Endometrial microvascular endothelial cells (primary cell): ENCODE results near the gene POM121C. TPM values are rescaled to one million over a fixed set of nuclear protein-coding genes. Genes with fewer than 3 reads are reported as not detected.
"Not testable (repeated sequence)": the region's sequence is repeated elsewhere in the genome, so short reads cannot be mapped to it uniquely, and the experiment has no call there.

ENCODE experiments used
- in situ Hi-C: cut with HindIII; loops from 2 replicates; pipeline ENCODE4 v1.10.0; 2017; ENCODE audit warnings: low sequenced_read_pairs, low pct_unique_long_range_greater_than_20kb; ENCODE audit errors: inconsistent ontology term
- total RNA-seq: library from RNA; depleted of rRNA; stranded (reverse); fragments of >200 nt; gene quantifications from one replicate; pipeline ENCODE4 v1.2.3, GENCODE V29; 2015; ENCODE audit errors: inconsistent ontology term

Gene POM121C
- total RNA-seq, result 10.1 TPM

DNA sequence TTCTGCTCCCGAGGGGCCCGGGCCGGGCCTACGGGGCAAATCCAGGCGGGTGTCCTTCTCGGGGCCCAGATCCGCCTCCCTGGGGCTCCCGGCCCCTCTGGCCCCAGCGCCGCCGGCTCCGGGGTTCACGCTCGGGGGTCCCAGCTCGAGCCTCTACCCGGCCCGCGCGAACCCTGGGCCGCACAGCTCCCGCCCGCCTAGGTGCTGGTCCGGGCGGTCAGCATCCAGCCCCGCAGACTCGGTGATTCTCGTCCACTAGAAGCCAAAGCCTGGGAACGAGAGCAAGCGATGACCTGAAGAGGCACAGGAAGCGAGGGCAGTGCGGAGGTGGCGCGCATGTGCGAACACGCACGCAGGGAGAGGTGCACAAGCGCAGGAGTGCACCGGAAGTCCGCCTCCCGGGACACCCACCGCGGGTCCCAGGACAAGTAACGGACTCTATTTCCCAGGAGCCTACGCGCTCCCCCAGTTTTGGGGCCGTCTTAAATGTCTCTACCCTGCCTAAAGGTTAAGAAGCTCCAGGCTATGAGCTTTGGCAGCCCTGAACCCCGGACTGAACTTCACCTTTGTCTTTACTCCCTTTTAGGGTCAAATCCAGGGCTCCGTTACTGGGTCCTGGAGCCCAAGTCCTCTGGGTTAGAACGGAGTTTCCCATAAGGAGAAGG lies at the start of gene POM121C:
POM121C (minus strand) TSS at position 321 of the 665 bp plus-strand sequence. CDS start 44,803 bp downstream, outside the sequence.
- in situ Hi-C loops, result not testable (repeated sequence)

DNA sequence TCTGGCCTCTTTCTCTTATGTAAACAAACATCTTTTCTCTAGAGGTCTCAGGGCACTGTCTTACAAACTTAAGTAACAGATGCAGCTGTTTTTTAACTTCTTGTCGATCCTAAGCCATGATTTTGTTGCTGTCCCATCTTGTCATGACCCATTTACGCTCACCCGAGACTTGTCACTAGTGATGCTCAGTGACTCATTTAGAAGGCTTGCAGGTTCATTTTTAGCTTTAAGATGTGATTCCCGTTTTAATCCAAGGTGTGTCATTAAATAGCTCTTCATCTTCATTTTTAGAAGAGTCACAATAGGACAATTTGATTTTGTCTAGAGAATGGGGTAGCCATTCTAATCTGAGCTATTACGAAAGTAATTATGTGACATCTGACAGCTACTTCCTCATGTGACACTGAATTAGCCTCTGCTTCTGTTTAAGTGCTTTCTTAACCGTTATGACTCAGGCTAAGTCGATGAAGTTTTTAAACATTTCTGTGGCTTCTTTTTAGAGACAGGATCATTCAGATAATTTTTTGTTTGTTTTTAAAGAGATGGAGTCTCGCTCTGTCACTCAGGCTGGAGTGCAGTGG lies 48.7 kb upstream of the POM121C start:
- in situ Hi-C loops, result no loop called here

DNA sequence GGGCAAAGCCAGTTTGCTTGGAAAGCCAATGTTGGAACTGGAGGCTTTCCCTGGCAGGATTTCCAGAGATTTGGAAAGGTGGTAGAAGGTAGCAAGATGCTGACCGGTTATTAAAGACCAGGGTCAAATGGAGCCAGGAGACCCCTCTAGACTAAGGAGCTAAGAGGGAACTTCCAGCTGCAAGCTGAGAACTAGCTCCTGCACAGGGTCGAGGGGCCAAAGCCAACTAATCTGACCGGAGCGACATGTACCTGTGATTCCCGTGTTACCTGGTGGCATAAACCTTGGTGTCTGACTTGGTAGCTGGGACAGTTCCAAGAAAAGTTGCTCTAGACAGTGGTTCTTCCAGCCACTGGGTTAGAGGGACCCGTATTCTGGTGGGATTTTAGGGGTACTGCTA lies 47.8 kb upstream of the POM121C start:
- in situ Hi-C loops, result no loop called here

DNA sequence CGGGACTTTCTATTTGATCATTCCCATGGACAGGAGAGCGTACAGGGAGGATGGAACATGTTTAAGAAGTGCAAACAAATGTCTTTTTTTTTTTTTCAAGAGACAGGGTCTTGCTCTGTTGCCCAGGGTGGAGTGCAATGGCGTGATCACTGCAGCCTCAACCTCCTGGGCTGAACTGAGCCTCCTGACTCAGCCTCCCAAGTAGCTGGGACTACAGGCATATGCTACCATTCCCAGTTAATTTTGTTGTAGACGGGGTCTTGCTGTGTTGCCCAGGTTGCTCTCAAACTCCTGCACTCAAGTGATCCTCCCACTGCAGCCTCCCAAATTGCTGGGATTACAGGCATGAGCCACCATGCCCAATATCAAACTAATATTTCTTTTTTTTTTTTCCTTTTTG lies 46.5 kb upstream of the POM121C start:
- in situ Hi-C loops, result no loop called here

DNA sequence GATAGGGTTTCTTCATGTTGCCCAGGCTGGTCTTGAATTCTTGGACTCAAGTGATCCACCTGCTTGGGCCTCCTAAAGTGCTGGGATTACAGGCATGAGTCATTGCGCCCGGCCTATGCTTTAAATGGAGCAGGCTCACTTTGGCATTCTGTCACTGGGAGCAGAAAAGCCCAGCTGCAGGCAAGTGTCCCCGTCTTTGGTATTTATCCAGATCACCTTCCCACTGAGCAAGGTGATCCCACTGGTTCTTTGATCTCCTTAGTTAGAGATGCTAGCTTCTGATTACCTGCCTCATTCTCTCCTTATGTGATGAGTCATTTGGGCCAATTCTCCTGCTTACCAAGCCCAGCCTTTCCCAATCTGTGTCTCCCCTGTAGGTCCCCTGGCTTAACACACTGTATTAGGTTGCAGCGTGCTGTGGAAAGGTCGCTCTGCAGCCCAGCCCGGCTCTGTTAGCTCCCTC lies 45.3 kb upstream of the POM121C start:
- in situ Hi-C loops, result no loop called here

DNA sequence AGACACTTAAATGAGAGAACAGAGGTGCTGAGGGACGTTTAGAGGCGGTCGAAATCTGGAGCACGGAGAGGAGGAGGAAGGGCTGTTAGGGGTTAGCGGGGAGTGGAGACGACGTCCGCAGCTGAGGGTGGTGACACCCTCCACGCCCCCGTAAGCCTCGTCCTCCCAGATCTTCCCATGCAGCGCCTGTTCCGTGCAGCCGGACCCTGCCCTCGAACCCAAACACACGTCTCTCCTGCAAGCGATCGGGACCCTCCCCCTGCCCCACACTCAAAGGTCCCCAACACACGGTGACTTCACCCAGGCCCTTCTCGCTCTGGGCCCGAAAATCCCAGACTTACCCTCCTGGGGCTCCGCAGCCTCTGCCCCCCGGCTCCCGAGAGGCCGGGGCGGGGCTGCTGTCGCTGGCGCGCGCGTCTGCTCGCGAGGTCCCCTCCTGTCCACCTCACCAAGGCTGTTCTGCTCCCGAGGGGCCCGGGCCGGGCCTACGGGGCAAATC lies 41.2 kb upstream of the POM121C start:
- in situ Hi-C loops, result not testable (repeated sequence)

DNA sequence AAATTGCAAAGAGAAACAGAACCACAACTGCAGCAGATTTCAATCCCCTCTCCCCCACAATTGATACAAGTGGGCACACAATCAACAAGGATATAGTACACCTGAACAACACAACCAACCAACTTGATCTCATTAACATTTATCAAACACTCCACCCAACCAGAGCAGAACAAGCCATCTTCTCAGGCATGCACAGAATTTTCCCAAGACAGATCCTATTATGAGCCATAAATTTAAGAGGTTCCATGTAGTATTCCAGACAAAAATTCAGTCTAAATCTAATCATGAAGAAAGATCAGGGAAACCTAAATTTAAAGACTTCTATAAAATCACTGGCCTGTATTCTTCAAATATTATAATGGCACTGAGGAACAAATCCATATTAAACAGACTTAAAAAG lies 35.6 kb upstream of the POM121C start:
- in situ Hi-C loops, result not testable (repeated sequence)

DNA sequence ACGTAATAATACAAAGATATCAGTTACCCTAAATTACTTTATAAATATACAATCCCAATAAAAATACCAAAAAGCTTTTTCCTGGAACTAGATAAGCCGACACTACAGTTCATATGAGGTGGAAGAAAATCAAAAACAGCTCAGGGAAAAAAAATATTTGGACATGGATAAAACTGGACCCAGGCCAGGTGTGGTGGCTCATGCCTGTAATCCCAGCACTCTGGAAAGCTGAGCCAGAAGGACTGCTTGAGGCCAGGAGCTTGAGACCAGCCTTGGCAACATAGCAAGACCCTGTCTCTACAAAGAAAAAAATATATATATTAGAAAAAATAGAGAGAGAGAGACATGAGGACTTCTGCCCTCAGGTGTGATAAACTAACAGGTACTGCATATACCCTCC lies 32.7 kb upstream of the POM121C start:
- in situ Hi-C loops, result not testable (repeated sequence)

DNA sequence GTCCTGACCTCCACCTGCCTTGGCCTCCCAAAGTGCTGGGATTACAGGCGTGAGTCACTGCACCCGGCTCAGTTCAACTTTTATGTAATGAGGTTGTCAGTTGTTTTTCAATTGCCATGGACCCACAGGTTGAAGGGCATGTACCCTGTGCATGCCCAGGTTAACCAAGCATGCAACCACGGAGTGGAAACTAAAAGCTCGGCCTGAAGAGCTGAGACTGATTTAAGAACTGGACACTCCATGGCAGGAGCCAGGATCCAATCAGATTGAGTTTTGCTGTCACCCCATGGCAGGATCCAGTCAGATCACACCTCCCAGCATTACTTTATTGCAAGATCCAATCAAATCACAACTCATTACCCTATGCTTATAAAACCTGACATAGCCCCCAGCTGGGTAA lies 22.9 kb upstream of the POM121C start:
- in situ Hi-C loops, result not testable (repeated sequence)

DNA sequence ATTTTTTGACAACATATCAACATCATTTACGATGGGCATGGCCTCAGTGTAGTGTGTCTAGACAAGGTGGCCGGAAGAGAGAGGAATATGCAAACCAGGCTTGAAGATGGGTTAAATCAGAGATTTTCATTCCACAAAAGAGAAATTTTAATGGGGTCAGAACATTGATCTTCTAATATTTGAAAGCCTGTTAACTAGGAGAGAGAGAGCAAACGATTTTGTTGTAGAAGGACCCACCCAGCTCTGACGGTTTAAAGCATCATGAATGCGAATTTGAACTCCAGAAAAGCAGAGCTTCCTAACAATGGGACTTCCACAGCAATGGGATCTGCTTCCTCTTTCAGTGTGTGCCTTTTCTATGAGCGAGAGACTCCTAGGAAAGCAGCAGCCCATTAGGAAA lies 5.9 kb upstream of the POM121C start, which contains the start of gene SPDYE5:
SPDYE5 (plus strand) TSS at position 301 of the 400 bp plus-strand sequence. CDS start 1,728 bp downstream, outside the sequence.
- in situ Hi-C loops, result not testable (repeated sequence)

DNA sequence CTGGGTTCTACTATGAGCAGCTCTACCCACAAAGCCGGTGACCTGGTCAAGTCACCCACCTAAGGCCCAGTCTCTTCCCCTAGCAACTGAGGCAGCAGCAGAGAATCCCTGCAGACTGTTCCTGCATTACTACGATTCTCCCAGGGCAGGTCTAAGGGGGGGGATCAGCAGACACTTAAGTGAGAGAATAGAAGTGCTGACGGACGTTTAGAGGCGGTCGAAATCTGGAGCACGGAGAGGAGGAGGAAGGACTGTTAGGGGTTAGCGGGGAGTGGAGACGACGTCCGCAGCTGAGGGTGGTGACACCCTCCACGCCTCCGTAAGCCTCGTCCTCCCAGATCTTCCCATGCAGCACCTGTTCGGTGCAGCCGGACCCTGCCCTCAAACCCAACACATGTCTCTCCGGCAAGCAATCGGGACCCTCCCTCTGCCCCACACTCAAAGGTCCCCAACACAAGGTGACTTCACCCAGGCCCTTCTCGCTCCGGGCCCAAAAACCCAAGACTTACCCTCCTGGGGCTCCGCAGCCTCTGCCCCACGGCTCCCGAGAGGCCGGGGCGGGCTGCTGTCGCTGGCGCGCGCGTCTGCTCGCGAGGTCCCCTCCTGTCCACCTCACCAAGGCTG lies 632 bp downstream of the POM121C start:
- in situ Hi-C loops, result not testable (repeated sequence)

DNA sequence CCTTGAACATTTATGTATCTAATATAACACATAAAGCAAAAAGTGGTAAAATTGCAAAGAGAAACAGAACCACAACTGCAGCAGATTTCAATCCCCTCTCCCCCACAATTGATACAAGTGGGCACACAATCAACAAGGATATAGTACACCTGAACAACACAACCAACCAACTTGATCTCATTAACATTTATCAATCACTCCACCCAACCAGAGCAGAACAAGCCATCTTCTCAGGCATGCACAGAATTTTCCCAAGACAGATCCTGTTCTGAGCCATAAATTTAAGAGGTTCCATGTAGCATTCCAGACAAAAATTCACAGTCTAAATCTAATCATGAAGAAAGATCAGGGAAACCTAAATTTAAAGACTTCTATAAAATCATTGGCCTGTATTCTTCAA lies 5.8 kb downstream of the POM121C start:
- in situ Hi-C loops, result not testable (repeated sequence)

DNA sequence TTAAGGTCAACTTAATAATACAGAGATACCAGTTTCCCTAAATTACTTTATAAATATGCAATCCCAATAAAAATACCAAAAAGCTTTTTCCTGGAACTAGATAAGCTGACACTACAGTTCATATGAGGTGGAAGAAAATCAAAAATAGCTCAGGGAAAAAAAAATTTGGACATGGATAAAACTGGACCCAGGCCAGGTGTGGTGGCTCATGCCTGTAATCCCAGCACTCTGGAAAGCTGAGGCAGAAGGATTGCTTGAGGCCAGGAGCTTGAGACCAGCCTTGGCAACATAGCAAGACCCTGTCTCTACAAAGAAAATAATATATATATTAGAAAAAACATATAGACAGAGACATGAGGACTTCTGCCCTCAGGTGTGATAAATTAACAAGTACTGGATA lies 8.6 kb downstream of the POM121C start:
- in situ Hi-C loops, result not testable (repeated sequence)

DNA sequence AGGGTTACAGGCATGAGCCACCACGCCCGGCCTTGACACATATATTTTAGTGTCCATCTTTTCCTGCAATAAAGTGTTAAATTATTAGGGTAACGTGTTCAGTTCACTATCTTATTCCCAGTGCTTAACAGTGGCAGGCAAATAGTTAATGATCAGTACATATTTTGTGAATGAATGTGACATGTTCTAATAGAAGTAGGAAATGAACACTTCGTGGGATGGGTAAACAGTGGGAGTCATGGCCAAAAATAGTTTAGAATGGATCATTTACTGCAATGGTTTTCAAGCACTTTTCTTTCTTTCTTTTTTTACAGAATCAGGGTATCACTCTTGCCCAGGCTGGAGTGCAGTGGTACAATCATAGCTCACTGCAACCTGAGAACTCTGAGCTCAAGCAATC lies 15.9 kb downstream of the POM121C start:
- in situ Hi-C loops, result not testable (repeated sequence)

DNA sequence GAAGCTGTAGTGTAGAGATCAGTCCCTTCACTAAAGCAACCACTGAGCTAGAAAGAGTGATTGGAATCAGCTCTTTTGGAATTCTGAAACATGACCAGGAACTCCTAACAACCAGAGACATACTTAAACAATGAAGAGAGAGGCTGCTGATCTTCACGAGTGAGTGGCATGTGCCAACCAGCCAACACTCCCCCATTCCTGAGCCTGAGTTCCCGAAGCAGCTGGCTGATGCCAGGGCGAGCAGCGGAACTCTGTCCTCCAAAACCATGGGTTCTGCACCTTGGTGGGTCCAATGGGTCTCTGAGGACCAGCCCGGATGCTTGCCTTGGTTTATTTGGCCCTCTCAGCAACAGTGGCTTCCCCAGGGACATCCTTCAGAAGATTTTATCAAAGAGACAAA lies 25.6 kb downstream of the POM121C start:
- in situ Hi-C loops, result not testable (repeated sequence)

DNA sequence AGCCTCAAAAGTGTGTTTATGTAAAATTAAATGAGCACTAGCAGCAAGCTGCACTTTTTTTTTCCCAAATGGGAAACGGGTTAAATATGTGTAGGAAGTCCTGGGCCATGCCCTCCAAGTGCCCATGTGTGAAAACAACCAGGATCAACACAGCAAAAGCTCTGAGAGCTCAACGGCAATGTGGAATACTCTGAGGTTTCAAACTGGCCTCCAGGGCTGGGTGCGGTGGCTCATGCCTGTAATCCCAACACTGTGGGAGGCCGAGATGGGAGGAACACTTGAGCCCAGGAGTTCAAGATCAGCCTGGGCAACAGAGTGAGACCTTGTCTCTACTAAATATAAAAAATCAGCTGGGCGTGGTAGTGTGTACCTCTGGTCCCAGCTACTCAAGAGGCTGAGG lies 28.1 kb downstream of the POM121C start:
- in situ Hi-C loops, result not testable (repeated sequence)

DNA sequence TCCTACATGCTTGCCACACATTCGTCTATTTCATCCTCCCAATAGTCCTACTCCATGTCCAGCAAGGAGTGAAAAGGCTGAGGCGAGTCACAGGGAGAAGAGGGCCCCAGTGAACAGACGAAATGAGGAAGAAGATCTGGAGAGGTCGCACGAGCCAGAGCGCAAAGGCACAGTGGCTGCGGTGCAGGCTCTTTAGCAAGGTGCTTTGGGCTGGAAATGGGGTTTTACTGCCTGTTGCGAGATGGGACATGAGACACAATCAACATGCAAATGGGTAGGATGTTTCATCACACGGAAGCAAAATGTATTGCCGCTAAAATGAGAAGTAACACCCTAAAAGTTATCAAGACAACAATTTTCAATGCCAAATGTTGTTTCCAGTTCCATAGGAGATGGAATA lies 29.7 kb downstream of the POM121C start:
- in situ Hi-C loops, result not testable (repeated sequence)

DNA sequence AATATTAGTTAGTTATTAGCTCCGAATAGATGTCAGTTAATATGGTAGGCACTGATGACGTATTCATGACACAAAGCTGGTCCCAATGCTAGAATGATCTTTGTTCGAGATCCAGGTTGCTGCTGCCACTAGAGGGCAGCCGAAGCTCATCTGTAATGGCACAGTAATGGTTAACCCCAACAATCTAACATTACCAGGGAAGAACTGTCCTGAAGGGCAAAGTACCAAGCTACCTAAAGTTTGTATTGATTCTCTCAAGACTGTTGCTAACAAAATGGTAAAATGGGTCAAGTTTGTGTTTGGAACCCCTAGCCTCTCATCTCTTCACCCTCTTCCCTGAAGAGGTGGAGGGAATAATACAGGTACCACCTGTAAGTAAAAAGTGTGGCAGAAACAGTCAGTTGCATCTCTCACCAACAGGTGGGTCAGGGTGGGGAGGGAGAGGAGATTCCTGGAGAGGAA lies 33.6 kb downstream of the POM121C start:
- in situ Hi-C loops, result not testable (repeated sequence)

DNA sequence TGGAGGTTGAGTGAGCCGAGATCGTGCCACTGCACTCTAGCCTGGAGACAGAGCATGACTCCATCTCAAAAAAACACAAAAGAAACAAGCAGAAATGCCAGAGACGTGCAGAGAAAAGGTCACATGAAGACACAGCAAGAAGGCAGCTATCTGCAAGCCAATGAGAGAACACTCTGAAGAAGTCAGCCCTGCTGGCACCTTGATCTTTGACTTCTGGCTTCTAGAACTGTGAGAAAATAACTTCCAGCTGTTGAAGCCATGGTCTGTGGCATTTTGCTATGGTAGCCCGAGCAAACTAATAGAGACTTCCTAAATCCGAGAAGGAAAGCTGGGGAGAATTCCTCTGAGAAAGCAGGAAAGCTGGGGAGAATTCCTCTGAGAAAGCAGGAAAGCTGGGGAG lies 36.2 kb downstream of the POM121C start:
- in situ Hi-C loops, result not testable (repeated sequence)
